ENCODE measurements around the gene EXOC3.

DNA sequence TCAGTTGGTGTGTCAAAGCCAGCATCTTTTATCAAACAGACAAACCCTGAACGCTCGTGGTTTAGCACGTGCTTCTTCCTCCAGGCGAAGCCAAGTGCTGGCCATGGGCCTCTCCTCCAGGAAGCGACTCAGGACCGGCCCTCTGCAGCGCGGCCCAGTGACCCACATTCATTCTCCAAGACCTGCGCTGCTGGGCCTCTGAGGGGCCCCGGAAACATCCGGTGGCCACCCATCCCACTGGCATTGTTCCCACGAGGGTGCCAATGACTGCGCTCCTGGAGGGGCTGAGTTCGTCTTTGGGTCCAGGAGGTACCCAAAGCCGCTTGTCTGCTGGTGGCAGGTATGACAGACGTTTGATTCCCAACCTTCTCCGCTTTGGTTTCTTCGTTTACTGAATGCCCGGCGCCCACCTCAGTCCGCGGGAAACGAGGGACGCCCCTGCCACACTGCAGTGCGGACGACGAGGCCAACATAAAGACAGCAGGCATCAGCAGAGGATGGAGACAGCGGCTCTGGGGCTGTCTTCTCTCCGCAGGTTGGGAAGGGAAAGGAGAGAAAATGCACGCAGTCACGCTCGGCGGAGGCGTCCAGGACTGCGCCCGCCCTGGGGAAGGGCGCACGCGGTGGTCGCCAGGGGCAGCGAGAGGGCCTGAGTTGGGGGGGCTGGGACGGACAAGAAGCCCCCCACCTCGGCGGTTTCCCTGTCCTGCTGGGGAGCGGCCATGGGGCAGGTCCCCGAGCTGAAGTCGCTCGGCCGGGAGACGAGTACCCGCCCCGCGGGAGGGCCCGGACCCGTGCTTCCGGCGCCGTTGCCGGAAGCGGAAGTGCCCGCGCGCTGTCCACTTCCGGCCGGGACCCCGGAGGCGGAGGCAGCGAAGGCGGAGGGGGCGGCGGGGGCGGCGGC is at the start of gene EXOC3:
- peak; percentile 90 for TF ChIP-seq L3MBTL2 (conservative IDR thresholded peaks at IDR 0.05)
- no peak for TF ChIP-seq TARDBP (IDR thresholded peaks at IDR 0.05)
- no peak for TF ChIP-seq HDGF (IDR thresholded peaks at IDR 0.05; ENCODE audit: borderline replicate concordance)
- TF ChIP-seq, protein P1, sequence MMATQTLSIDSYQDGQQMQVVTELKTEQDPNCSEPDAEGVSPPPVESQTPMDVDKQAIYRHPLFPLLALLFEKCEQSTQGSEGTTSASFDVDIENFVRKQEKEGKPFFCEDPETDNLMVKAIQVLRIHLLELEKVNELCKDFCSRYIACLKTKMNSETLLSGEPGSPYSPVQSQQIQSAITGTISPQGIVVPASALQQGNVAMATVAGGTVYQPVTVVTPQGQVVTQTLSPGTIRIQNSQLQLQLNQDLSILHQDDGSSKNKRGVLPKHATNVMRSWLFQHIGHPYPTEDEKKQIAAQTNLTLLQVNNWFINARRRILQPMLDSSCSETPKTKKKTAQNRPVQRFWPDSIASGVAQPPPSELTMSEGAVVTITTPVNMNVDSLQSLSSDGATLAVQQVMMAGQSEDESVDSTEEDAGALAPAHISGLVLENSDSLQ (IDR thresholded peaks at IDR 0.05): no peak
- TF ChIP-seq SUZ12 (IDR thresholded peaks at IDR 0.05): no peak
- TF ChIP-seq FOXM1 (IDR thresholded peaks at IDR 0.05; ENCODE audit: borderline replicate concordance): no peak
- TF ChIP-seq ELF4 (IDR thresholded peaks at IDR 0.05): peak; percentile 58; the same call in 1 of the 2 replicates
